ENCODE data around the gene AOPEP.

AOPEP gene, protein sequence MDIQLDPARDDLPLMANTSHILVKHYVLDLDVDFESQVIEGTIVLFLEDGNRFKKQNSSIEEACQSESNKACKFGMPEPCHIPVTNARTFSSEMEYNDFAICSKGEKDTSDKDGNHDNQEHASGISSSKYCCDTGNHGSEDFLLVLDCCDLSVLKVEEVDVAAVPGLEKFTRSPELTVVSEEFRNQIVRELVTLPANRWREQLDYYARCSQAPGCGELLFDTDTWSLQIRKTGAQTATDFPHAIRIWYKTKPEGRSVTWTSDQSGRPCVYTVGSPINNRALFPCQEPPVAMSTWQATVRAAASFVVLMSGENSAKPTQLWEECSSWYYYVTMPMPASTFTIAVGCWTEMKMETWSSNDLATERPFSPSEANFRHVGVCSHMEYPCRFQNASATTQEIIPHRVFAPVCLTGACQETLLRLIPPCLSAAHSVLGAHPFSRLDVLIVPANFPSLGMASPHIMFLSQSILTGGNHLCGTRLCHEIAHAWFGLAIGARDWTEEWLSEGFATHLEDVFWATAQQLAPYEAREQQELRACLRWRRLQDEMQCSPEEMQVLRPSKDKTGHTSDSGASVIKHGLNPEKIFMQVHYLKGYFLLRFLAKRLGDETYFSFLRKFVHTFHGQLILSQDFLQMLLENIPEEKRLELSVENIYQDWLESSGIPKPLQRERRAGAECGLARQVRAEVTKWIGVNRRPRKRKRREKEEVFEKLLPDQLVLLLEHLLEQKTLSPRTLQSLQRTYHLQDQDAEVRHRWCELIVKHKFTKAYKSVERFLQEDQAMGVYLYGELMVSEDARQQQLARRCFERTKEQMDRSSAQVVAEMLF

DNA sequence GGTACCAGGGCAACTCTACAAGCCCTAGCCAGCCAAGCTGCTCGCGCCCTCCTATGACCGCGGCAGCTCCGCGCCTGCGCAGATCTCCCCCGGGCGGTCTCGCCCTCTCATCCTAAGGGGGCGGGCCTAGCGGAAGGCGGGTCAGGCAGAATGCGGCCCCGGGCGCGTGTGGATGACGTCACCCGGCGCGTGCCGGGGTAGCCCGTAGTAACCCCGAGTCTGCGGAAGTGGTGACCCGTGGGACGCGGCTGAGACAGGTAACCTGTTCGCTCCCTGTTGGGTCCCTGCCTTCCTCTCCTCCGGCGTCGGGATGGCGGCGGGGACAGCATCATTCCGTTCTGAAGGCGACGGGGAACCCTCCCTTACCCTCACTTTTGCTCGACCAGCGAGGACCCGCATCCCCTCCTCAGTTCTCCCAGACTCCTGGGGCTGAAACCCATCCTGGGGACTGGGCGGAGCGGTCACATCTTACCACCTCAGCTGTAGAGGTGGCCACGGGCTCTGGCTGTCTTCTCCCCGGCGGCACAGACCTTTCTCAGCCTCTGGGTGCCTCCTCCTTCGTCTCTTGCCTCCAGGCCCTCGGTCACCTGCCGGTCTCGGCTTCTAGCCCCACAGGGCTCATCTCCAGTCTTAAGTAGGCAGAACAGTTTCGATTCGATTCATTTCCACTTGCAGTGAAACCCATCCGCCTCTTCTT lies at the start of gene AOPEP:
Gene AOPEP (plus strand): TSS at position 205 of the 697 bp plus-strand sequence. CDS start 33,085 bp downstream, outside the sequence.
- H3K27ac ChIP-seq: peak within 1 kb of the TSS; percentile 39 to 95 (median 85)
- peak within 1 kb of the TSS; percentile 68 to 90 (median 82) for H3K4me3 ChIP-seq

DNA sequence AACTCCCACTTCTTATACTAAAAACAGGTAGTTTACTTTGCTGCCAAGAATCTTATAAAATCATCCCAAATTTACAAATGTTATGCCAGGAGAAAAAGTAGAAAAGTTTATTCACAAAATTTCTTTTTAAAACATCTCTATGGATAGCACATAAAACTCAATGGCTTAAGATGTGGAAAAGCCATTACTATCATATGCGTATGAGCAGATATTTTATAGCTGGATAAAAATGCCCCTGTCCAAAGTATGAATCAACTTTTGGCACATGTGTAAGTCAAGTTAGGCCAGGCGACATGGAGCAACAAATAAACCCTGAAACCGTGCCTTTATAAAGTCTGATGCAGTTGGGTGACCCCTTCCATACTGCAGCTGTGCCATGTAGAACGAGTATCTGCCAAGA lies 48.6 kb upstream of the AOPEP start:
- Histone ChIP-seq H3K4me3 (no peak overlapping the region), H3K27ac (no peak overlapping the region)

DNA sequence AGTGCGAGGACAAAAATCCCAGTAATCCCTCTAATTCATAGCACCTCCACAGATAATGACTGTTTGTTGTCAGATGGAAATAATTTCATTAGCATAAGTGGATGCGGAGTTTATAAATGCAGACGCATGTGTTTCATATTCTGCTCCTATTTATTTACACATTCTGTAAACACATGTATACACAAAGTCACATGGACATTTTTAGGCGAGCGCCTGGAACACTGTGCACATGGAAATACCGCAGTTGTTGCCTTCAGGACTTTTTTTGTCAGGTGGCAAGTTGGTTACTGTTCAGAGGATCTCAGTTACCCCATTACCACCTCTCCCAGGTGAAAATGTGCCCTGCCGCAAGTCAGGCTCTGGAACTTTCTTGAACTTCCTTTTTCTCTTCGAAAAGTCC lies 46.9 kb upstream of the AOPEP start:
- Histone ChIP-seq H3K4me3 (no peak overlapping the region), H3K27ac (no peak overlapping the region)

DNA sequence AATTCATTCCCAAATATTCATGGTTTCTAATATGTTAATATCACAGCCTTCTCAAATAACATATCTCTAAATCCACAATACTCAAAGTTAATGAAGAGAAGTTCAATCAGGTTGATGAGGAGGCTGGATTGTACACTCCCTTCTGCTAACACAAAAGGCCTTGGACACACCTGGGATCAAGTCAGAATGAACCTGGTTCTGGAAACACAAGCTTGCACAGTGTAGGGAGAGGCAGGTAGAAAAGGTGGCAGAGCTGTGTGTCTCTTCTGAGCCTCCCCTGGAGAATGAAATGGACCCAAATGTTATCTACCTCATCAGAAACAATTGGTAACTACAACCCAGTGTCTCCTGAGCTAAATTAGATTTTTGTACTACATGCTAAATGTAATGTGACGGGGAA lies 46.5 kb upstream of the AOPEP start:
- H3K27ac ChIP-seq: no peak overlapping the region
- no peak overlapping the region for H3K4me3 ChIP-seq

DNA sequence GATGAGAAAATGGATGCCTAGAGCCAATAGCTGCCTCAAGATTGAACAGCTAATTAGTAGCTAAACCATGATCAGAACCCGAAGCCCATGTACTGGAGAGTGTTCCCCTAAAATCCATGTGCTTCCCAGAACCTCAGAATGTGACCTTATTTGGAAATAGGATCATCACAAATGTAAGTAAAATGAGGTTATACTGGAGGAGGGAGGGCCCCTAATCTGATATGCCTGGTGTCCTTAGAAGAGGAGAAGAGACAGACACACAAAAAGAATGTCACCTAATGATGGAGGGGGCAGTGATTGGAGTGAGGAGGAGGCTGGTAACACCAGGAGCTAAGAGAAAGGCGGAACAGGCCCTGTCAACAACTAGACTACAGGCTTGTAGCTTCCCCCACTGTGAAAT lies 45.9 kb upstream of the AOPEP start:
- no peak overlapping the region for H3K27ac ChIP-seq
- H3K4me3 ChIP-seq: no peak overlapping the region

DNA sequence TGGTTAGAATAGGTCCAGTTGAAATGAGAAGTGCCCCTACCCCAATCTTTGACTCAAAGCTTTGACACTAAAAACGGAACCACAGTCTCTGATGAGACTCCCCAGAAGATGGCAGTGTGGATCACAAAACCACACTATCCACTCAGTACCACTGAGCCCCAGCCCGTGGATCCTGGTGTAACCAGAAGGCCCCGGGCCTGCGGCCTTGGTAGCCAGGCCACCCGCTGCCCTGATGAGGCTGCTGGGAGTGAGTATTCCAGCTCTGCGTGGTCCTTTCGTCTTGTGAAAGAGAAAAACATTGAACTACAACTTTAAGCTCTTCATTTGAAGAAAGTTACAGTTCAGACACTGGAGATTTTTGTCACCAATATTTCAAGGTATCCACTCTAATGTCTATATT lies 45.0 kb upstream of the AOPEP start:
- Histone ChIP-seq H3K4me3 (no peak overlapping the region), H3K27ac (peak overlapping the region in 6 of 21 experiments; percentile 13 to 58 (median 40))

DNA sequence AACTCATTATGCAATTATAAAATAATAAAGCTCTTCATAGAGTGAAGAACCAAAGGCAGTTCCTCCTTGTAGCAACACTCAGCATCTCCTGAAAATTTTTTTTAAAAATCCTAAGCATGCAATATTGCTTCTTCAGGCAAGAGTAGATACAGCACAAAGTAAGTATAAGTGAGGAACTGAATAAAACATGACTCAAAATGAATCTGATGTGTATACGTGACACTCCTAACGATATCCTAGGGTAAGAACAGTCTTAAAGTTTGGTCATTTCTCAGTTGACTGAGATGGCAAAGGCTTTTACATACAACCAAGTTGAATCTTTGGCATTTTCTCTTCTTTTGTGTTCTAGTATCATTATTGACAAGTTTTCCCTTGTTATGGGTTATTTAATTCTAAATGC lies 41.1 kb upstream of the AOPEP start:
- Histone ChIP-seq H3K27ac (no peak overlapping the region), H3K4me3 (no peak overlapping the region)

DNA sequence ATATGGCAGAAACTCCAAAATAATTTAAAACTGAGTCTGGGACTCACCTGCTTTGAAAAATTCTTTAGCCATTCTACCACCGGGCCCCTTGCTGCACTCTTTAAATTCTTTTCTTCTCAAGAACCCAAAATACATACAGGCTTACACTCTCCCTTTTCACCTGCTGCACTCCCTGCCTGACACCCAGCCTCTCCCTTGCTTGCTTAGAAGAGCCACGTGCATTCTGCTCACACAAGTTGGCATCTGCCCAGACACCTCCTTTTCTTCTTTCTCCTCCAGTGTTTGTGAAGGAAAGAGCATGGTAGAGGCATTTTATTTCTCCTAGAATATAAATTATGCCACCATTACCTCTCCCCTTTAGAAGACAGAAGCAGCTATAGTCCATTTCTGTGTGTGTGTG lies 39.0 kb upstream of the AOPEP start:
- no peak overlapping the region for H3K4me3 ChIP-seq
- H3K27ac ChIP-seq: no peak overlapping the region

DNA sequence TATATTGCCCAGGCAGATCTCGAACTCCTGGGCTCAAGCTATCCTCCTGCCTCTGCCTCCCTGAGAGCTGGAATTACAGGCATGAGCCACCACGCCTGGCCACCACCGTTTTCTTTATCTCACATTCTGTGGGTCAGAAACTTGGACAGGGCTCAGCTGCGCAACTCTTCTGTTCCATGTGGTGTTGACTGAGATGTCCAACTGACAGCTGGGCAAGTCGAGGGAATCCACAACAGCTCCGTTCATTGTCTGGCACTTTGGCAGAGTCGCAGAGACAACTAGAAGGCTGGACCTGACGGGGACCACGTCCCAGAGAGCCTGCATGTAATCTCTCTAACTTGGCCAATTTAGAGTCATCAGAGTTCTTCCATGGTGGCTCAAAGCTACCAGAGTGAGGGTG lies 36.2 kb upstream of the AOPEP start:
- Histone ChIP-seq H3K27ac (no peak overlapping the region), H3K4me3 (no peak overlapping the region)

DNA sequence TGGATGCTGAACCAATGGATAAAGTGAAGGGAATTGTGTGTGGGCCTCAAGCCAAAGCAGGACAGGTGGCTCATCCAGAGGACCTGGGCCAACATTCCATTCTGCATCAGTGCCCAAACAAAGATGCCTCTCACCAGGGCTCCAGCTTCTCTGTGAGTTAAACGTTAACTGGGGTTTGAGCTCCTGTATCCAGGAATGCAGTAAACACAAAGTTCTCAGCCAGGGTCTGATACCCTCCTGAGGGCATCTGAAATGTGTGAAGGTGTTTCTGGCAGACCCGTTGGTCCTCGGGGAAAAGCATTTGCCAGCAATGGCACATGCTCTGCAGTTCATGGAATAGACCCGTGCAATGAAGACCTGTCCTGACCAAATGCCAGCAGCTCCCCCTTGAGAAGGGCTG lies 33.9 kb upstream of the AOPEP start:
- H3K27ac ChIP-seq: no peak overlapping the region
- no peak overlapping the region for H3K4me3 ChIP-seq

DNA sequence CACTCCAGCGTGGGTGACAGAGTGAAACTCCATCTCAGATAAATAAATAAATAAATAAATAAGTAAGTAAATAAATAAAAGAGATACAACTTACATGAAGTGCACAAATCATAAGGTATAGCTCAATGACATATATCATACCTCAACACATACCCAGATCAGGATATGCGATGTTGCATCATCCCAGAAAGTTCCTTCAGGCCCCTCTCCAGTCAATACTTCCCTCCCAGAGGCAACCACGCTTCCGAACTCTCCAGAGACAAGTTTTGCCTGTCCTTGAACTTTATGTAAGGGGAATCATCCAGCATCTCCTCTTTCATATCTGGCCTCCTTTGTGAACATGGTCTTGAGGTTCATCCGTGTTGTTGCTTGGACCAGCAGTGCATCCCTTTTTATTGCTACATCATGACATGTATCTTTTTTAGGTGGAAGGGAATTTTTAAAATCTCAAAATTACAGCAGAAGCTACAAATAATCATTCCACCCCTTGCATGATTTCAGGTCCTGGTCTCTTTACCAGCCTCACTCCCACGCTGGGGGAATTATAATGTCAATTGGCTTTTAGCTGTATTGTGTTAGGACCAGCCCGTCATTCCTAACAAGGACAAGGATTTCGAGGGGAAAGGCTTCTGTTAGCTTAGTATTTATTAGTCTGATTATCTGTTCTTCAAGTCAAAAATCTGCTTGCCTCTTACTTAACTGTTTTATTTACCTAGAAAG lies 32.9 kb upstream of the AOPEP start:
- no peak overlapping the region for H3K4me3 ChIP-seq
- no peak overlapping the region for H3K27ac ChIP-seq

DNA sequence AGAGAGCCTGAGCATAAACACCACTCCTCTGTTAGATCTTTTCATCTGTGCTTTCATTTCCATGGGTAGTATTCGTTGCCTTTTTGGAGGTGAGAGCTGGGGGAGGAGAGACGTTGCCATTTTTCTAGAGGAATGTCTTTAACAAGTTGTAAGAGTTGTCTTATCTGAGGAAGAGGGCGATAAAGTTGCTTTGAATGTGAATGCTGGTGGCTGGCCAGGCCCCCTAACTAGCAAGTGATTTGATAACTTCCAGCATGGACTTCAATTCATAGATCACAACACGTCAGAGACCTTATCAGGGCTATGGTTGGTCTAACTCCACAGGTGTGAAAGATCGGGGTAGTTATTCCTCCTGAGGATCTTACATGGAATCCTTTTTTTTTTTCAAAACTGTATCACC lies 30.0 kb upstream of the AOPEP start:
- Histone ChIP-seq H3K4me3 (no peak overlapping the region), H3K27ac (no peak overlapping the region)

DNA sequence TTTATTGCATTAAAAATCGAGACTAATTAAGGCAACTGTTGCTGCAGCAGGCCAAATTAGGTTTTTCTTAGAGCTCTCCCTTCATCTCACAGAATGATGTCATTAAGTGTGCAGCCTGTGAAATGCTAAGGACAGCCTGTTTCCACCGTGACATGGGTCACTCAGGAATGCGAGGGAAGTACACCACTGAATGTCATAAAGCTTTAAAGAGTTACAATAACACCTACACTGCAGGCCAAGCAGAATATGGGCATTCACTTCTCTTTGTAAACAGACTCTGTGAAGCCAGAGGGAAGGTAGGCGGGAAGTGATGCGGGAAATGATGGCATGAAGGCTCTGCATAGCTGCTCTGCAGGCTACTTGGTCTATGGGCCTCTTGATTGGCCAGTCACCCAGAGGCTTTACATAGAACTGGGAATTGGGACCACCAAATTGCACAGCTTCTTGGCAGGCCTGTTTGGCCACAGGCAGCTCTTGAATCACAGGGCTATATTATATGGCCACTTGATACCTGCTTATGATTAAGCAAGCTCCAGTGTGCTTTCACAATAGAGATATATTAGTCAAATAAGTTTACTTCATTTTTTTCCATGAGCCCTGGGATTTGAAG lies 28.4 kb upstream of the AOPEP start:
- H3K4me3 ChIP-seq: no peak overlapping the region
- H3K27ac ChIP-seq: no peak overlapping the region

DNA sequence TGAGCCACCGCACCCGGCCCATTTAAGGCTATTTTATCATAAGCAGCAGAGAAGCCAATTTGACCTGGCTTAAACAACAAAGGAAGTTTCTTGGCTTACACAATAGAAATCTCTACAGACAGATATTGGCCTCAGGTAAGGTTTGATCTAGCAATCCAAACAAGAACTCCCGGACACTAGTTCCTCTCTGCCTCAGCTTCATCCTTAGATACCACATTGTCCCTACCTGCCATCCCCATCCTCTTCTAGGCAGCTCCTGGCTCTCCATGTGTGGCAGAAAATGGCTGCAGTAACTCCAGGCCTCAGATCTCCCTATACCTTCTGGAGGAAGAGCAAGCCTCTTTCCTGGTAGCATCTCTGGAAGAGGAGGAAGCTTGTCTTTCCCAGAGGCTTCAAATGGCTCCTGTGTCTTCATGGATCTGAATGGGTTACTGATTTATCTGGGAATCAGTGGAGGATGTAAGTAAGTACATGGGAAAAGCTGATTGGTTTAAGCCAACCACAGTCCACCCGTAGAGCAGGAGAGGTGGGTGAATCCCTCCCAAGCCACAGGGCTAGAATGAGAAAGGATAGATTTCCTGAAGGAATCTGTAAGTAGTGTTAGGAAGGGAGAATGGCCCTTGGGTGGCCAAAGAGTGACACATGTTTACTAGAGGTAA lies 26.7 kb upstream of the AOPEP start:
- Histone ChIP-seq H3K27ac (no peak overlapping the region), H3K4me3 (no peak overlapping the region)

DNA sequence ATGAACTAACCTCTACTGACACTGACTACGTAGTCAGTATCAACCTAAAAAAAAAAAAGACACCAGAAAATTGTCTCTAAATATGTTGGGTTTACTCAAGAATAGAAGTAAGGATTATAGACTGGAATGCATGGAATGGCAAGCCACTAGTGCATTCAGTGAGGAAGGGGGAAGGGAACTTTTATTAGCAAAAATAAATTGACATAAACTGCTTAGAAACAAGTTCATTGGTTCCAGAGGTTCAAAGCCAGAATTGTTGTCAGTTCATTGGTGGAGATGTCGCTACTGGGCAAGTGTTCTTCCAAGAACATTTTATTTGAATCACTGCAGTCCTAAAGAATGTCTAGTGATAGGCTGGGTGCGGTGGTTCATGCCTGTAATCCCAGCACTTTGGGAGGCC lies 26.1 kb upstream of the AOPEP start:
- Histone ChIP-seq H3K4me3 (no peak overlapping the region), H3K27ac (no peak overlapping the region)

DNA sequence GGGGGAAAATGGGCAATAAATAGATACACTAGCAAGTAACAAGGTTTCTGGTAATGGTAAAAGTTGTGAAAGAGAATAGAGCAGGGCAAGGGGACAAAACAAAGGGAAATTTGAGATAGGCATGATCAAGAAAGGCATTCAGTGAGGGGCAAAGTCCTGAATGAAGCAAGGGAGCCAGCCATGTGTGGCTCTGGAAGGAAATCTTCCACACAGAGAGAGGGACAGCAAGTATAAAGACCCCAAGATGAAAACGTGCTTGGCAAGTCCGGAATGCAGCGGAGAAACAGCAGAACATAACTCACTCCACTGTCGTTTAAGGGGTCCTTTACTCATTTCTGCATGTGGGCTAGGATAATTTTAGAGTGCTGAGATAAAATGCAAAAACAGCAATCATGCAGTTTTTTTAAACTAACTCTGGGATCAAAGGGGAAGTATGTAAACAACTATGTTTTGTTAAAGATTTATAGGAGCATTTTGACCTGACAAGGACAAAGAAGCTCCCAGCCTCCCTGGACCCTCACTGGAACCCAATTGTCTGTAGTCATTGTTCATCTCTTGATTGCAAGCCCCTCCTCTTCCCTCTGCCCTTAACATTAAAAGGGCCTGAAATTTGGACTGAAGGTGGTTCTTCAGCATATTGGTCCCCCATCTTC lies 22.9 kb upstream of the AOPEP start:
- Histone ChIP-seq H3K27ac (no peak overlapping the region), H3K4me3 (no peak overlapping the region)

DNA sequence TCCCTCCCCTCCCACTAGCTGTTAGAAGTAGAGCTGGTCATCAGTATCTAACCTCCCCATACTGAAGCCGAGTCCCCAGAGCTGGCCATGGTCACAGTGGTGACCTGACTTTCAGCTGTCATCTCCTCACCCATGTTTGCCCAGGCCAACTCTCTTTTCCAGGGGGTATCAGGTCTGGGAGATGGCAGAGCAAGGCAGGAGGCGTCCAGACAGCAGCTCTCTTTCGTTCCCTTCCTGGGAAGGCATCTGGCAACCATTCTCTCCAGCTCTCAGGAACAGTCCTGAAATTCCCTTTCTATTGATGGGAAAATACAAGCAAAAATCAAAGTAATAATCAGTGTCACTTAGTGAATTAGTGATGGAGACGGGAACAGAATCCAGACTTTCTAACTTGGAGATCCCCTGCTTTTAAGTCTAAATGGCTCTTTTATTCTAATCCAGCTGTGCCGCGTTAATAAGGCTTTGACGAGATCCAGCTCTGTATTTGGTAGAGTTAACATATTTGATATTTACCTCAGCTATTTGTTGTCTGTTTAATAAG lies 21.3 kb upstream of the AOPEP start:
- H3K4me3 ChIP-seq: no peak overlapping the region
- H3K27ac ChIP-seq: no peak overlapping the region

DNA sequence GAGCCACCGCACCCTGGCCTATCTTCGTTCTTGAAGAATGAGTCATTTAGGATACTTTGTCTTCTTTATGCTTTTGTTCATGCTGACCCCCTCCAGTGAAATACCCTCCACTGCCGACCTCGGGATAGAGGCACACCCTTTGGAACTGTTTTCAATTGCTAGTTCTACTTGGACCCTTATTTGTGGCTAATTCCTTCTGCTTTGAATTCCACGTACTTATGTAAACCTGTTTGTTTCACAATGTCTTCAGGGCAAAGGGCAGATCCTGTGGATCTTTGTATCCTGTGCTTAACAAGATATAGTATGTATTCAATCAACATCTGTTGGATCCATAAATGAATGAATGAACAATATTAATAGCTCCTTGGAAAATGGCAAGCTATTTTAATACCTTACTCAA lies 19.6 kb upstream of the AOPEP start:
- Histone ChIP-seq H3K27ac (no peak overlapping the region), H3K4me3 (no peak overlapping the region)
